RWPE2 (cell line): ENCODE measurements around the gene ITGA2.

Source experiments
- ATAC-seq: fragments of 200-7000 bp; cut with Tn5 transposase; 3 replicates; pipeline ENCODE4 v1.9.1; 2021; ENCODE audit warnings: low read depth
- DNase-seq: peaks from one replicate; pipeline ENCODE4 v3.0.0-alpha.2; 2020; ENCODE audit warnings: low spot score
- H3K27ac ChIP-seq: fragments of 450-650 bp; 2 replicates; pipeline ENCODE4 v1.5.1; 2017; ENCODE audit warnings: mild to moderate bottlenecking; ENCODE audit not compliant: poor library complexity, severe bottlenecking
- H3K27me3 ChIP-seq: fragments of 250-450 bp; sonication (Bioruptor Pico); 2 replicates; pipeline ENCODE4 v1.5.1; 2021; ENCODE audit warnings: mild to moderate bottlenecking, moderate library complexity; ENCODE audit not compliant: insufficient read depth, poor library complexity, severe bottlenecking
- H3K36me3 ChIP-seq: fragments of 250-450 bp; sonication (Bioruptor Pico); 2 replicates; pipeline ENCODE4 v1.5.1; 2020; ENCODE audit warnings: low read depth, mild to moderate bottlenecking, moderate library complexity
- H3K4me1 ChIP-seq: fragments of 250-450 bp; sonication (Bioruptor Pico); 2 replicates; pipeline ENCODE4 v1.5.1; 2021; ENCODE audit warnings: mild to moderate bottlenecking, moderate library complexity; ENCODE audit not compliant: insufficient read depth, poor library complexity, severe bottlenecking
- H3K4me3 ChIP-seq: fragments of 250-450 bp; sonication (Bioruptor Pico); 2 replicates; pipeline ENCODE4 v1.5.1; 2021; ENCODE audit warnings: mild to moderate bottlenecking, moderate library complexity; ENCODE audit not compliant: severe bottlenecking
- H3K9me3 ChIP-seq: fragments of 250-450 bp; sonication (Bioruptor Pico); 2 replicates; pipeline ENCODE4 v1.5.1; 2021; ENCODE audit warnings: mild to moderate bottlenecking, moderate library complexity; ENCODE audit not compliant: severe bottlenecking
- TF ChIP-seq, protein P1 (sequence below): fragments of 450-650 bp; IDR thresholded peaks from one replicate; pipeline ENCODE4 v1.5.1; 2017; ENCODE audit warnings: mild to moderate bottlenecking, moderate library complexity; ENCODE audit not compliant: poor library complexity, severe bottlenecking

Gene ITGA2

DNA sequence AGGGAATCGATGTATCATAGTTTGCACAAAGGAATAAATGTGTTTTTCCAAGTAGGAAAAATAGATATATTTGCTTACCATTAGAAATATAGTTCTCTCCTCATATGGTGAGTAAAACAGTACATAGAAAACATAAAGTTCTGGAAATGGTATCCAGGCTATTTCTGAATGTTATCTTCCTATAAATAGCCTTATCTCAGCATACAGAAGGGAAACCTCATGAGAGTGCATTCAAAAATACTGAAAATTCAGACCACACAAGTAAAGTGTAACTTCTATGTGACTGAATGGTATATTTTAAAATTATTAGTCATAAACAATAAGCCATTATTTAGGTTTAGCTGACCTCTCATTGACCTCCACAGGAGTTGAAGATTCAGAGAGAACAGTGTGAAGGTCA is 76.9 kb downstream of the ITGA2 start:
- TF ChIP-seq, protein P1, sequence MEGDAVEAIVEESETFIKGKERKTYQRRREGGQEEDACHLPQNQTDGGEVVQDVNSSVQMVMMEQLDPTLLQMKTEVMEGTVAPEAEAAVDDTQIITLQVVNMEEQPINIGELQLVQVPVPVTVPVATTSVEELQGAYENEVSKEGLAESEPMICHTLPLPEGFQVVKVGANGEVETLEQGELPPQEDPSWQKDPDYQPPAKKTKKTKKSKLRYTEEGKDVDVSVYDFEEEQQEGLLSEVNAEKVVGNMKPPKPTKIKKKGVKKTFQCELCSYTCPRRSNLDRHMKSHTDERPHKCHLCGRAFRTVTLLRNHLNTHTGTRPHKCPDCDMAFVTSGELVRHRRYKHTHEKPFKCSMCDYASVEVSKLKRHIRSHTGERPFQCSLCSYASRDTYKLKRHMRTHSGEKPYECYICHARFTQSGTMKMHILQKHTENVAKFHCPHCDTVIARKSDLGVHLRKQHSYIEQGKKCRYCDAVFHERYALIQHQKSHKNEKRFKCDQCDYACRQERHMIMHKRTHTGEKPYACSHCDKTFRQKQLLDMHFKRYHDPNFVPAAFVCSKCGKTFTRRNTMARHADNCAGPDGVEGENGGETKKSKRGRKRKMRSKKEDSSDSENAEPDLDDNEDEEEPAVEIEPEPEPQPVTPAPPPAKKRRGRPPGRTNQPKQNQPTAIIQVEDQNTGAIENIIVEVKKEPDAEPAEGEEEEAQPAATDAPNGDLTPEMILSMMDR = no peak
- Histone ChIP-seq H3K27ac (no peak overlapping the region), H3K27me3 (no peaks in the 10 kb centered on the region), H3K9me3 (no peaks in the 10 kb centered on the region), H3K4me3 (no peak overlapping the region), H3K4me1 (no peaks in the 10 kb centered on the region), H3K36me3 (peaks cover 100% of the 10 kb centered on the region)
- DNase-seq = no peak
- no peak for ATAC-seq

DNA sequence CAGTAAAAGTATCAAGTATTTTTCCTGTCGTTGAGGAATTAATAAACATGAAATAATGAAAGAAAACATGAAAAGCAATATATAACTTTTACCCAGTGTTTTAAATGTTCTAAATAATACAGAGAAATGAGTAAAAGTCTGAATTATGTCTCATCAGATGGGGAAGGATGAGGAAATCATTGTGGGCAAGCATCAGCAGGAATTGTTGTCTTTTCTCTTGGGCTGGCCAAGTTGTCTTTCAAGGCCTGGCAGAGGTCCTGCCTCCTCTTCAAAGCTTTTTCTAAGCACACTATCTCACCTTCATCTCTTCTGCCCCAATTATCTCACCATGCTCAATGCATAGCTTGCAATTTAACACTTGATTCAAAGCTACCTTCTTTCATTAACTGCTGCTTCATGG is 78.5 kb downstream of the ITGA2 start:
- DNase-seq (no peak), ATAC-seq (no peak)
- Histone ChIP-seq H3K4me1 (no peaks in the 10 kb centered on the region), H3K27me3 (no peaks in the 10 kb centered on the region), H3K27ac (no peak overlapping the region), H3K36me3 (peaks cover 100% of the 10 kb centered on the region), H3K4me3 (no peak overlapping the region), H3K9me3 (no peaks in the 10 kb centered on the region)
- TF ChIP-seq, protein P1 = no peak

DNA sequence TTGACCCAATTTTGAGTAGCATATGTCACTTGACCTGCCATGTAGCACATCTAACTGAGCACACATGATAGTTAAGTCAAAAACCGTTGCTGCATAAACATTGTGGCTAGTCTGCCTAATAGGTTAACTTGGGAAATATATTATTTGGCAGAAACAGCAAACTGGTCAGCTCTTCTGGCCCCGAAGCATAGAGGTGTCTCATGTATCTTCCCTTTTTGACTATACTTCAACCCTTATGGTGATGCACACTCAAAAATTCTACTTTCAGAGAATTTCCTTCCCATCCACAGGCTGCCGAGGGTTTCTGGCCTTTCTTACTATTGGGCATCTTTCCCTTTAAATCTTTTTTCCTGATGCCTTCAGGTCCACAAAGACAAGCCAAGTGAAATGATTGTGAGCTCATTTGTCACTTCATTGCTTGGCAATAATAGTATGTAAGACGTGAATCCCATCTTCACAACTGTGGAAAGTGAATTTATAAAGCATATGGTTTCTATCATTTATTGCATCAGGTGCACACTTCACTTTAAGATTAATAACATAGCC is 79.2 kb downstream of the ITGA2 start:
- DNase-seq (no peak), ATAC-seq (no peak)
- Histone ChIP-seq H3K27ac (no peak overlapping the region), H3K27me3 (no peaks in the 10 kb centered on the region), H3K4me1 (no peaks in the 10 kb centered on the region), H3K4me3 (no peak overlapping the region), H3K9me3 (no peaks in the 10 kb centered on the region), H3K36me3 (peaks cover 100% of the 10 kb centered on the region)
- TF ChIP-seq, protein P1 = no peak

DNA sequence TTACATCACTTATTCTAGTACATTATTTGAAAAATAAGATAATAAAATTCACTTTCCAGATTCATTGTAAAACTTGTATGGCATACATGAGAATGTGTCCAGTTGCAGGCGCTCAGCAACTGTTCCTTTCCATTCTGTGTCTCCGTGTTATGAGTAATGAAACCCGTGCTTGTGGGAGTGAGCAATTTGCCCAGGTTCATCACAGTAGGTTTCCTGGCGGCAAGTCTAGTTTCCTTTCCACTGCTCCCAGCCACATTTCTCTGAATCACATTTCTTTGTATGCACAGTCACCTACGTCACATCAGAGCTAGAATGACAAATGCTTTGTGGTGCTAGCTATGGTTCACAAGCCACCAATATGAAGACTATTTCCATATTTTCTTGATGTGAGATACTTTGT is 80.5 kb downstream of the ITGA2 start:
- Histone ChIP-seq H3K9me3 (no peaks in the 10 kb centered on the region), H3K4me3 (no peak overlapping the region), H3K4me1 (no peaks in the 10 kb centered on the region), H3K27me3 (no peaks in the 10 kb centered on the region), H3K36me3 (peaks cover 98% of the 10 kb centered on the region), H3K27ac (no peak overlapping the region)
- DNase-seq (no peak), ATAC-seq (no peak)
- TF ChIP-seq, protein P1 = no peak

DNA sequence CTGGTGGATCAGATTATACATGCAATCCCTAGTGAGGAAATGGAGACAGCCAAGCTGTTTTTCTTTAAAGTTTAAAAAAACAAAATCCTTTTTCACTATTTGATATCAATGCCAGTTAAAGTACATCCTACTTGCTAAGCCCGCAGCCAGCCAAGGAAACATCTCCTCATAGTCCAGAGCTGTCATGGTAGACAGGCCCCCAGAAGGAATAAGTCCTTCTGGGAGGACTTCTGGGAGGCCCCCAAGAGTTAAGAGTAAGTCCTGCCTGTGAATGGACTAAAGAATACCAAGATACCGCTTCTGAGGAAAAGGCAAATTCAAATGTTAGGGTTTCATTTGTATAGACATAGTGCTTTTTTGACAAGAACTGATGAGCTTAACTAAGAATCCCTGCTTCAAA is 82.1 kb downstream of the ITGA2 start:
- Histone ChIP-seq H3K4me3 (no peak overlapping the region), H3K36me3 (peaks cover 98% of the 10 kb centered on the region), H3K27me3 (no peaks in the 10 kb centered on the region), H3K27ac (no peak overlapping the region), H3K9me3 (no peaks in the 10 kb centered on the region), H3K4me1 (no peaks in the 10 kb centered on the region)
- no peak for DNase-seq
- TF ChIP-seq, protein P1 = no peak
- no peak for ATAC-seq
